HEK293T (cell line): Measurements from ENCODE around the gene MARF1.
"Not testable (repeated sequence)": the region's sequence is repeated elsewhere in the genome, so short reads cannot be mapped to it uniquely, and the experiment has no call there.

Experiments
- CTCF ChIA-PET: fragments of 350-600 bp; formaldehyde crosslinking; extraction: SDS; loops from one replicate; lab custom pipeline; 2021; ENCODE audit warnings: antibody characterized with exemption, inconsistent platforms; lab: Yijun Ruan, JAX
- POLR2A ChIA-PET: fragments of 350-600 bp; formaldehyde crosslinking; extraction: SDS; loops from one replicate; lab custom pipeline; 2020; ENCODE audit warnings: antibody characterized with exemption, inconsistent platforms; lab: Yijun Ruan, JAX
- DNase-seq: peaks from one replicate; pipeline ENCODE4 v3.0.0; 2012; ENCODE audit warnings: mixed read lengths; ENCODE audit errors: extremely low spot score
- ARNT ChIP-seq: fragments of 450-650 bp; IDR thresholded peaks from 2 replicates; pipeline ENCODE4 v1.6.1; 2017; ENCODE audit warnings: mild to moderate bottlenecking
- BHLHE40 ChIP-seq: fragments of 450-650 bp; IDR thresholded peaks from 2 replicates; pipeline ENCODE4 v1.6.1; 2016; ENCODE audit warnings: mild to moderate bottlenecking, moderate library complexity, borderline replicate concordance
- CTBP1 ChIP-seq: fragments of 450-650 bp; IDR thresholded peaks from 2 replicates; pipeline ENCODE4 v1.6.1; 2016; ENCODE audit warnings: borderline replicate concordance
- ELF4 ChIP-seq: fragments of 450-650 bp; IDR thresholded peaks from 2 replicates; pipeline ENCODE4 v1.6.1; 2017; ENCODE audit warnings: antibody characterized with exemption
- FOXA1 ChIP-seq: fragments of 450-650 bp; IDR thresholded peaks from 2 replicates; pipeline ENCODE4 v1.6.1; 2016; ENCODE audit warnings: mild to moderate bottlenecking
- FOXK2 ChIP-seq: fragments of 450-650 bp; IDR thresholded peaks from 2 replicates; pipeline ENCODE4 v1.6.1; 2016; ENCODE audit warnings: mild to moderate bottlenecking
- FOXM1 ChIP-seq: fragments of 450-650 bp; IDR thresholded peaks from 2 replicates; pipeline ENCODE4 v1.6.1; 2017; ENCODE audit warnings: mild to moderate bottlenecking, borderline replicate concordance
- HDGF ChIP-seq: fragments of 450-650 bp; IDR thresholded peaks from 2 replicates; pipeline ENCODE4 v1.6.1; 2017; ENCODE audit warnings: antibody characterized with exemption, borderline replicate concordance
- L3MBTL2 ChIP-seq: fragments of 450-650 bp; conservative IDR thresholded peaks from 2 replicates; pipeline ENCODE4 v1.6.1; 2016; ENCODE audit warnings: mild to moderate bottlenecking
- LEF1 ChIP-seq: fragments of 450-650 bp; IDR thresholded peaks from 2 replicates; pipeline ENCODE4 v1.6.1; 2017; ENCODE audit warnings: mild to moderate bottlenecking, borderline replicate concordance
- NFRKB ChIP-seq: fragments of 450-650 bp; IDR thresholded peaks from 2 replicates; pipeline ENCODE4 v1.6.1; 2016; ENCODE audit warnings: mild to moderate bottlenecking, moderate library complexity
- SP1 ChIP-seq: fragments of 450-650 bp; IDR thresholded peaks from 2 replicates; pipeline ENCODE4 v1.6.1; 2017
- SUZ12 ChIP-seq: fragments of 450-650 bp; IDR thresholded peaks from 2 replicates; pipeline ENCODE4 v1.6.1; 2016; ENCODE audit warnings: mild to moderate bottlenecking
- TARDBP ChIP-seq: fragments of 450-650 bp; IDR thresholded peaks from 2 replicates; pipeline ENCODE4 v1.6.1; 2016
- ZNF384 ChIP-seq: fragments of 450-650 bp; IDR thresholded peaks from 2 replicates; pipeline ENCODE4 v1.6.1; 2016
- TF ChIP-seq, protein P1 (sequence below): fragments of 450-650 bp; IDR thresholded peaks from 2 replicates; pipeline ENCODE4 v1.6.1; 2016

The MARF1 gene

DNA sequence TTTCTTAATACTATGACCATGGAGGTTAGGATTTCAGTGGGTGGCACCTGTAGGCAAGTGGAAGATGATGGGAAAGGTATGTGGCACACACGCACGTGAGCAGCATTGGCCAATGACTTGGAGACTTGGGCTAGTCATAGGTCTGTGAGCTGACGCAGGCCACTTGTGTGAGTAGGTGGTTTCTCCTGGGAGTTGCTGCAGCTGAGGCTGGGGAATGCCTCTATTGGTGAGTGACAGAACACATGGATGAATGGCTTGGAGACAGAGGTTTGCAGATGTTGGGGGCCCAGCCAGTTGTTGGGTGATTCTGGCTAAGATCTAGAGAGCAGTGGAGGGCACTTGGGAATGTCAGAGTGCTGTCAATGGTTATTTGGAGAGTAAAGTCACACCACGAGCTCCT is 64.1 kb downstream of the MARF1 start:
- POLR2A ChIA-PET: no interaction called here
- TF ChIP-seq FOXM1: no peak
- no peak for TF ChIP-seq SUZ12
- TF ChIP-seq ZNF384: no peak
- TF ChIP-seq HDGF: no peak
- no peak for TF ChIP-seq ARNT
- no peak for TF ChIP-seq NFRKB
- TF ChIP-seq SP1: no peak
- no peak for TF ChIP-seq ELF4
- no peak for DNase-seq
- CTCF ChIA-PET: no interaction called here

DNA sequence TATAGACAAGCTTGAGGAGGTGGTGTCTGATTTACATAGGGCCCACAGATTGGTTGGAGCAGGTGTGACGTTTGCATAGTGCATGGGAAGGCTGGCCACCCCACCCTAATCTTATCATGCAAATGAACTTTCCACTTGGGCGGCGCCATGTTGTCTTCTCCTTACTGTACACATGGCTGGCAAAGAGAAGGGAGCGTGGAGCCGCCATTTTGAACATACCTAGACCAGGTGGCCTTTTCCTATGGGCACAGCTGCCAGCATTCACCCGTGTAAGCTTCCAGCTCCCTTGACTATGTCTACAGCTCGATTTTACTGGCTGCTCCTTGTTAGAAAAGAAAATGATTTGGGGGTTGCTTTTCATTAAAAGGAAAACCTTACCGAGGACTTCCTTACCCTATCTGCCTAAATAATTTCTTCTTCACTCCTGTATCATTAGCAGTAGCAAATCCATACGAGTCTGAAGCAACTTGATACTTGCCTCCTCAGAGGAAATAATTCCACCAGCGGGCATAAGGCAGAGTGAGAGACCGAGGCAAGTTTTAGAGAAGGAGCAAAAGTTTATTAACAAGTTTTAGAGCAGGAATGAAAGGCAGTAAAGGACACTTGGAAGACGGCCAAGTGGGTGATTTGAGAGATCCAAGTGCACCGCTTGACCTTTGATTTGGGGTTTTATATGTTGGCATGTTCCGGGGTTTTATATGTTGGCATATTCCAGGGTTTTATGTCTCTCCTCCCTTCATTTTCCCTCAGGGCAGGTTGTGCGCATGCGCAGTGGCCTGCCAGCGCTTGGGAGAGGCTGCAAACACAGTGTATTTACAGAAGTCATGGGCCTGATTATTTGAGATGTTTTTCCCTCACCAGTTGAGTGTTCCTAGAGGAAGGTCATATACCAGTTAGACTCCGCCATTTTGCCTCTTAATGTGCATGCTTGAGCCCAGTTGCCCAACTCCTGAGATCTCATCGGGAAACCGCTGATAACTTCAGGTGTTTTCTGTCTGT is 65.7 kb downstream of the MARF1 start:
- ChIA-PET POLR2A (no interaction called here), CTCF (no interaction called here)
- TF ChIP-seq LEF1 (no peak), L3MBTL2 (no peak), TARDBP (no peak), FOXK2 (no peak), ZNF384 (no peak), ELF4 (no peak), BHLHE40 (no peak), SUZ12 (no peak), HDGF (no peak), FOXA1 (no peak), SP1 (no peak), ARNT (no peak), NFRKB (no peak), FOXM1 (no peak), CTBP1 (no peak)
- TF ChIP-seq, protein P1, sequence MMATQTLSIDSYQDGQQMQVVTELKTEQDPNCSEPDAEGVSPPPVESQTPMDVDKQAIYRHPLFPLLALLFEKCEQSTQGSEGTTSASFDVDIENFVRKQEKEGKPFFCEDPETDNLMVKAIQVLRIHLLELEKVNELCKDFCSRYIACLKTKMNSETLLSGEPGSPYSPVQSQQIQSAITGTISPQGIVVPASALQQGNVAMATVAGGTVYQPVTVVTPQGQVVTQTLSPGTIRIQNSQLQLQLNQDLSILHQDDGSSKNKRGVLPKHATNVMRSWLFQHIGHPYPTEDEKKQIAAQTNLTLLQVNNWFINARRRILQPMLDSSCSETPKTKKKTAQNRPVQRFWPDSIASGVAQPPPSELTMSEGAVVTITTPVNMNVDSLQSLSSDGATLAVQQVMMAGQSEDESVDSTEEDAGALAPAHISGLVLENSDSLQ: no peak
- no peak for DNase-seq

DNA sequence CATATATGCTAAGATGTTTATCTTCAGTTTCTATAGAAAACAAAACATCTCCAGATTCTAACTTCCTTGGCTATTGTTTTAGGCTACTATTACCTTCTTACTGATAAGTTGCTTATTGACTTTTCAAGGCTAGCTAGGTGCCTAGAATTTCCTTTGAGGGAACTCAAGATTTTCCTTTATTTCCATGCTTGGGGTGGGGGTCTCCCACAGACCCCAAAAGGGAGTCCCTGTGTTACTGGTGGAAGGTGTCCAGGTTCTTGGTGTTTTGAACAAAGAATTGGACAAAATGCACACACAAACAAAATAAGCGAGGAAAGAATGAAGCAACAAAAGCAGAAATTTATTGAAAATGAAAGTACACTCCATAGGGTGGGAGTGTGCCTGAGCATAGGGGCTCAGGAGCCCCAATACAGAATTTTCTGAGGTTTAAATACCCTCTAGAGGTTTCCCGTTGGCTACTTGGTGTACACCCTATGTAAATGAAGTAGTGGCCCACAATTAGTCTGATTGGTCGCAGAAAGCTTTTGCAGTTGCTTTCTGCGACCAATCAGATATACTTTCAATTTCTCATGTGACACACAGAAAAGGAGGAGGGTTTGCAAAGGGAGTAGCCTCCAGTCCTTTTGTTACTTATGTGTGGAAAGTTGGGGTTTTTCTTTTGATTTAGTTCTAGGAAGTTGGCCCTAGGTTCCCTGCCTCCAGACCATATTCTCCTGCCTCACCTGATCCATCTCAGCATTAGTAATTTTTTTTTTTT is 67.5 kb downstream of the MARF1 start:
- DNase-seq: no peak
- CTCF ChIA-PET: no interaction called here
- POLR2A ChIA-PET: no interaction called here
- no peak for TF ChIP-seq TARDBP
- no peak for TF ChIP-seq FOXM1
- no peak for TF ChIP-seq ZNF384

DNA sequence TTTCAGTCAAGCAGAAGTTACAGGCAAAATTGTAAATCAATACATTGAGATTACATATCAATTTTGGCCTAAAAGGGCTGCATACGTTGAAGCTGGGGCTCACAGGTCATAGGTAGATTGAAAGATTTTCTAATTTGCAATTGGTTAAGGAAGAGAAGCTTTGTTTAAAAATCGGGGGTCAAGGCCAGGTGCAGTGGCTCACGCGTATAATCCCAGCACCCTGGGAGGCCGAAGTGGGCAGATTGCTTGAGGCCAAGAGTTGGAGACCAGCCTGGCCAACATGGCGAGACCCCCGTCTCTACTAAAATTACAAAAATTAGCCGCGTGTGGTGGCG is 68.4 kb downstream of the MARF1 start:
- TF ChIP-seq ELF4 (no peak), ARNT (no peak), HDGF (no peak), SP1 (no peak), L3MBTL2 (no peak), LEF1 (no peak), FOXA1 (no peak), SUZ12 (no peak), CTBP1 (no peak), NFRKB (no peak), FOXK2 (no peak), BHLHE40 (no peak), TARDBP (no peak), ZNF384 (no peak), FOXM1 (no peak)
- TF ChIP-seq, protein P1: no peak
- DNase-seq: no peak
- POLR2A ChIA-PET: no interaction called here
- CTCF ChIA-PET: no interaction called here

DNA sequence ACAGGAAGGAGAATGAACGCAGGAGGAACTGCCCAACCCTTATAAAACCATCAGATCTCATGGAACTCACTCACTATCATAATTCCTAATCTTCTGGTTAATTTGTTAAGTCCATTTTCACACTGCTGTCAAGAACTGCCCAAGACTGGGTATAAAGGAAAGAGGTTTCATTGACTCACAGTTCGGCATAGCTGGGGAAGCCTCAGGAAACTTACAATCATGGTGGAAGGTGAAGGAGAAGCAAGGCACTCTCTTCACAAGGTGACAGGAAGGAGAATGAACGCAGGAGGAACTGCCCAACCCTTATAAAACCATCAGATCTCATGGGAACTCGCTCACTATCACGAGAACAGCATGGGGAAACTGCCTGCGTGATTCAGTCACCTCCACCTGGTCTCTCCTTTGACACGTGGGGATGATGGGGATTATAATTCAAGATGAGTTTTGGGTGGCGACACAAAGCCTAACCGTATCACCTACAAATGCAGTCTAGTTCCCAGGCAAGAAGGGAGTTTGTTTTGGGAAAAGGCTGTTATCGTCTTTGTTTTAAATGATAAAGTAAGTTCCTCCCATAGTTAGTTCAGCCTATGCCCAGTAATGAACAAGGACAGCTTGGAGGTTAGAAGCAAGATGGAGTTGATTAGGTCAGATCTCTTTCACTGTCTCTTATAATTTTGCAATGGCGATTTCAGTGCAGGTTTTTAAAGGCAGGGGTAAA is 68.9 kb downstream of the MARF1 start:
- CTCF ChIA-PET, POLR2A ChIA-PET, DNase-seq: not testable (repeated sequence)

DNA sequence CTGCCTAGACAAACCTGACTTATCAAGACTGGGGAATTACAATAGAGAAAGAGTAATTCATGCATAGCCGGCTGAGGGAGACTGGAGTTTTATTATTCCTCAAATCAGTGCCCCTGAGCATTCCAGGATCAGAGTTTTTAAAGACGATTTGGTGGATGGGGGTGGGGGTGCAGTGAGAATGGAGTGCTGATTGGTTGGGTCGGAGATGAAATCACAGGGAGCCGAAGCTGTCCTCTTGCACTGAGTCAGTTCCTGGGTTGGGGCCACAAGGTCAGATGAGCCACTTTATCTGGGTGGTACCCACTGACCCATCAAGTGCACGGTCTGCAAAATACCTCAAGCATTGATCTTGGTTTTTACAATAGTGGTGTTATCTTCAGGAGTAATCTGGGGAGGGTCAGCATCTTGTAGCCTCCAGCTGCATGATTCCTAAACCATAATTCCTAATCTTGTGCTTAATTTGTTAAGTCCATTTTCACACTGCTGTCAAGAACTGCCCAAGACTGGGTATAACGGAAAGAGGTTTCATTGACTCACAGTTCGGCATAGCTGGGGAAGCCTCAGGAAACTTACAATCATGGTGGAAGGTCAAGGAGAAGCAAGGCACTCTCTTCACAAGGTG is 69.6 kb downstream of the MARF1 start:
- ChIA-PET POLR2A (no interaction called here), CTCF (no interaction called here)
- TF ChIP-seq ZNF384 (no peak), ELF4 (no peak), LEF1 (no peak)
- no peak for DNase-seq
